ENCODE measurements around the gene WWP2.
"Not testable (repeated sequence)": the region's sequence is repeated elsewhere in the genome, so short reads cannot be mapped to it uniquely, and the experiment has no call there.

The WWP2 gene

GRCh38 chr16:69931631-69932030 lies 169.5 kb downstream of the WWP2 start:
- no peak for DNase-seq

DNA sequence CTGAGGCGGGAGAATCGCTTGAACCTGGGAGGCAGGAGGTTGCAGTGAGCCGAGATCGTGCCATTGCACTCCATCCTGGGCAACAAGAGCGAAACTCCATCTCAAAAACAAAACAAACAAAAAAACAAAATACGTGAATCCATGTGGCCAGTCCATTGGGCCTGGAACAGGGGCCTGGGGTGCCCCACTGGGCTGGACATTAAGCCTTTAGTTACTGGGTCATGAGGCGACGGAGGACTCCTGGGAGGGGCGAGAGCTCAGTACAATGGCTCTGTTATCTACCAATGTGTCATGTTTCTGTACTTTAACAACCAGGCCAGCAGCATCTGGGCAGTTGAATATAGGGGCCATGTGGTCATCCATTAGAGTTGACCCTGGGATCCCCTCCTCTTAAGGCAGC lies 170.1 kb downstream of the WWP2 start:
- DNase-seq: no peak

DNA sequence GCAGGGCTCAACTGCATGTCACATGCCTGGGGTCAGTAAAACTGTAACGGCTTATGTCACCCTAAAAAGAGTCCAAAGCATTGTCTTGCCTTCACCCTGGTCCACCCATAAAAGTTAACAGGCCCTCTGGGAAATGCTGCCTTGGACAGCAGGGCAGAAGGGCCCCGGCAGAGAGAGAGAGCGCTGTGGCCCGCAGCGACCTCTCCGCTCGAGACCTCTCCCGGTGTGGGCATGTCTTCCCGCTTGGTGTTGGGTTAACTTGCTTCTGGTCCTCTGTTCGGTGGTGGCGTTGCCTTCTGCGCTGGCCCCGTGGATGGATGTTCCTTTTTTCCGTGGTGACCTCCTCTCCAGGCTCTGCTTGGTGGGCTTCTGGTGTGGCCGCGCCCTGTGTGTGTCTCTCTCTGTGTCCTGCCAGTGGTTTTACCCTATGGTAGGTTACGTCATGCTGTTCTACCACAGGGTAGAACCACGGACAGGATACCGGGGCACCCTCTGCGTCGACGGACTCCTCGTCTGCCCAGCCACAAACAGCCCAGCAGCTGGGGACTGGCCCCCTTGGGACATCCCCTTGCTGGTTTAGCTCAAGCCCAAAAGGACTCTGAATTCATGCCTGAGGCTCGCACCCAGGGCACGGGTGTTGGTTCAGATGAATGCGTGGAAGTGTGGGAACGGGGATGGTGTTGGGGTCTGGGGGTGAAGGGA lies 170.7 kb downstream of the WWP2 start:
- DNase-seq: no peak

DNA sequence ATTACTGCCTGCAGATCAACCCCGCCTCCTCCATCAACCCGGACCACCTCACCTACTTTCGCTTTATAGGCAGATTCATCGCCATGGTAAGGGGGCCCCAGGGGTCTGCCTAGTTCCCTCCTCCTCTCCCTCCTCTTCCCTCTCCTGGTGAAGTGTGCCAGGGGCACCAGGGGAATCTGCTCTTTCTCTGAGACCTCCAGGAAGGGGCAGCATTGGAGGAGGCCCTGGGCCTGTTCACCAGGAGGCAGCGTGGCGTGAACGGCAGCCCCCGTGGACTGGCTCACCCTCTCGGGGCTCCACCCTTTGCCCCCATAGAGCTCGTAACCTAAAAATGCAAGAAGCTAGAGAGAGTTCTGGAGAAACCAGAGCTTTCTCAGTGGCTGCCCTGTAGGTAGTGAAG lies 171.9 kb downstream of the WWP2 start:
- DNase-seq: peak; percentile 21

DNA sequence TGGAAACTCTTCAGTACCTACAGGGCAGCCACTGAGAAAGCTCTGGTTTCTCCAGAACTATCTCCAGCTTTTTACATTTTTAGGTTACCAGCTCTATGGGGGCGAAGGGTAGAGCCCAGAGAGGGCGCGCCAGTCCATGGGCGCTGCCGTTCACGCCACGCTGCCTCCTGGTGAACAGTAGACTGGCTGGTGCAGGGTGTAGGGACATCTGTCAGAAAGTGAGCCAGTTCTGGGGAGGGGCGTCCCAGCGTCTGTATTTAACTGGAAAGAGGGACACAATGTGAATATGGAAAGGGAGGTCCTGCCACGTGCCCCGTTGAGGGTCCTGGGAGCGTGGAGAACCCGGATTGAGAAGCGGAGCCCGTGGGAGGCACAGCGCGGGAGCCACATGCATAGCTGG lies 172.6 kb downstream of the WWP2 start:
- no peak for DNase-seq

DNA sequence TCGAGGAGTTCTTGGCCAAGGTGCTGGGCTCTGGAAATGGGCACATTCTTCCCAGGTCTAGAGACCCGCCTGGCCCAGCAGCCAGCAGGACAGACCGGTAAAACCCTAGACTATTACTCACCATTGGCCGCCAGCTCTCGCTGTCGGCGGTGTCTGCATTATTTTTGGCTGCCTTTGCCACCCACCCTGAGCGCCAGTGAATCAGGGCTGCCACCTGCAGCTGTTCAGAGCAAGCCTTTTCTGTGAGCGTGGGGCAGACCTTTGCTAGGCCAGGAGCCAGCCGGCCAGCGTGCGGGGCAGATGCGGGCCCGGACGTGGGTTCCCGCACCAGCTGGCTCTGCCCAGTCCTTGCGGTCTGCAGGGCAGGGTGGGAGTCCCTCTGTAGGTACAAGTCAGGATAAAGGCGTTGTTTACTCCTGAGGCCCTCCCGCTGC lies 173.2 kb downstream of the WWP2 start:
- DNase-seq: no peak

GRCh38 chr16:69935740-69936139 lies 173.6 kb downstream of the WWP2 start:
- DNase-seq: no peak

- DNase-seq: no peak
Observed at GRCh38 chr16:69936252-69936651, 174.1 kb downstream of the WWP2 start.

DNA sequence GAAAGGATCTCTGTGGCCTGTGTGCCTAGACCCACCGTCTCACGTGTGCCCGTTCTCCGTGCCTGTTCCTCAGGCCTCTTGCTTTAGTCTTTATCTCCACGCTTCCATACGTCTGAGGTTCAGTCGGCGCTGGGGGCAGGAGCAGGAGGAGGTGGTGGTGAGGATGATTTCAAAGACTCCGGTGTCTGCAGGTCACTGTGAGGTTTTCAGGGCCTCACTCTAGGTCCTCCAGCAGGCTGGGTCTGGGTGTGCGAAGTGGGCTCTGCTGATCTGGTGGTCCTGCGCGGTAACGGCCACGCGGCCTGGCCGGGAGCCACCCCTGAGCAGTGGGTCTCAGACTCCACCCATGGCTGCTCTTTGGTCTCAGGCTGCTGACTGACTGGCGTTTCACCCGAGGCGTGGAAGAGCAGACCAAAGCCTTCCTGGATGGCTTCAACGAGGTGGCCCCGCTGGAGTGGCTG lies 174.6 kb downstream of the WWP2 start:
- no peak for DNase-seq

GRCh38 chr16:69937465-69937951 lies 175.4 kb downstream of the WWP2 start:
- no peak for DNase-seq

- DNase-seq: no peak
Observed at GRCh38 chr16:69938981-69939820, 177.1 kb downstream of the WWP2 start.

- no peak for DNase-seq
Observed at GRCh38 chr16:69939821-69940585, 177.9 kb downstream of the WWP2 start.

- DNase-seq: no peak
Observed at GRCh38 chr16:69940676-69941075, 178.5 kb downstream of the WWP2 start.

GRCh38 chr16:69941251-69942098 lies 179.3 kb downstream of the WWP2 start:
- DNase-seq: no peak

DNA sequence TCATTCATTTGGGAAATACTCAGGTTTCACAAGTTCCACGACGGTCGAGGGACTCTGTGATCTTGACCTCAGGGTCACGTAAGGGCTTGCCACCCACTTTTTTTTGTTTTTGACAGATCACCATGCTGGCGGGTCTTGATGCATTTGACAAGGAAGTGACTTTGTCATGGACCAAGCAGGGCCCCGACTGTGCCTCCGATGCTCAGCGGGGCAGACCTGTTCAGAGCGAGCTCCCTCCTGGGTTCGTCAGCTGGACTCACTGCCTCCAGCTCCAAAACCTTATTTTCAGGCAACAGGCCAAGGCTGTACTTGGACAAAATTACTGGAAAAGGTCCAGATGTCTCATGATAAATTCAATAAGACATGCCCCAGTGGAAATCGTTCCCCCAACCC lies 180.0 kb downstream of the WWP2 start:
- DNase-seq: no peak

DNA sequence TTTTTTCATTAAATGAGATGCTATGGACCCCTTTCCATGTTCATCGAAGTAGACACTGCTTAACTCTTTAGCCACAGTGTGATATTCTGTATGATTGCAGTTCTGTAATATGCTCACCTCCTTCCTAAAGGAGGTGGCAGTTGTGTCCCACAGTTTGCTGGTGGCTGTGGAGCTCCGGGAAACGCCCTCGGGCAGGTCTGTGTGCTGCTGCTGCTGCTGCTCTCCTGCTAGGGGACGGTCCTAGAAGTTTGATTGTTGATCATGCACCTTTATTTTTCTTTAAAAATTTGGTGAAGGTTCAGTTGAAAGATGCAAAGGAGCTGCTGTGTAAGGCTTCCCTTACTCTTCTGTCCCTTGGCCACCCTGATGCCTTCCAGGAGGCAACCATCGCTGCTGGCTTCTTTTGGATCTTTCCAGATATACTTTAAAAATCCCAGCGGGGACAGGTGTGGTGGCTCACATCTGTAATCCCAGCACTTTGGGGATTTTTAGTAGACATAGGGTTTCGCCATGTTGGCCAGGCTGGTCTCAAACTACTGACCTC lies 180.6 kb downstream of the WWP2 start:
- DNase-seq: no peak

- not testable (repeated sequence) for DNase-seq
Observed at GRCh38 chr16:69943241-69944036, 181.3 kb downstream of the WWP2 start.

DNA sequence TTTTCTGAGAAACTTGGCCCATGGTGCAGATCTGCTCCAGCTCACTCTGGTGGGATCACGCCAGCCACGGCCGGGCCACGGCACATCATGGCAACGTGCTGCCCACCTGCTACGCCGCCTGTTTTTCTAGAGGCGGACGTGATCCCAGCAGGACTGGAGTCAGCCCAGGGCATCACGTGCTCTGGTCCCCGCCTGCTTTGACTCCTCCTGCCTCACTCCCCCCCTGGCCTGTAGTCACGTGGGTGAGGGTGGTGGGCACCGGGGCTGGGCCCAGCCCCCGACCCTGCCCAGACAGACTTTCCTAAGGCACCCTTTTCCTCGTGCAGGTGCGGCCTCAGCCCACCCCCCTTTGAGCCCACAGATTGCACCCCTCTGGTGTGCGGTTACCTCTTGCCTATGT lies 188.3 kb downstream of the WWP2 start:
- not testable (repeated sequence) for DNase-seq

DNA sequence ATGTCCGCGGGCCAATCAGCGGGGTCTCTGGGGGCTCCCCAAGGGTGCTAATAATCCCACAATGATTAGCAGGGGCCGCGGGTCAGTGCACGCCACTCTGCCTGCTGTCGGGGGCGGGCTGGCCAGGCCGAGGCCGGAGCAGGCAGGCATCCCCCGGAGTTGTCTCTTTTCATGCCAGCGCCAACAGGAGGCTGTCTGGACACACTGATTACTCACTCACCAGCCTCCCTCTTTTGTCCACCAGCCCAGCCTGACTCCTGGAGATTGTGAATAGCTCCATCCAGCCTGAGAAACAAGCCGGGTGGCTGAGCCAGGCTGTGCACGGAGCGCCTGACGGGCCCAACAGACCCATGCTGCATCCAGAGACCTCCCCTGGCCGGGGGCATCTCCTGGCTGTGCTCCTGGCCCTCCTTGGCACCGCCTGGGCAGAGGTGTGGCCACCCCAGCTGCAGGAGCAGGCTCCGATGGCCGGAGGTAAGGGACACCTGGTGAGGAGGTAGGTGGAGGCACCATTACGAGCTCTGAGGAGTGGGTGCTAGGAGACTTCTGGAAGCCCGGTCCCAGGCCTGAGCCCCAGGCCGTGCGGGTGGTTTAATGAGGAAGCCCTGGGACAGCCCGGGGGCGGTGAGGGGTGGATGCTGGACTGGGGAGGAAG lies 189.0 kb downstream of the WWP2 start, which contains the start of gene CLEC18A:
TSS of gene CLEC18A (plus strand) at position 318 of the 655 bp plus-strand sequence. CDS start at position 351, 33 bp downstream.
- DNase-seq: not testable (repeated sequence)

DNA sequence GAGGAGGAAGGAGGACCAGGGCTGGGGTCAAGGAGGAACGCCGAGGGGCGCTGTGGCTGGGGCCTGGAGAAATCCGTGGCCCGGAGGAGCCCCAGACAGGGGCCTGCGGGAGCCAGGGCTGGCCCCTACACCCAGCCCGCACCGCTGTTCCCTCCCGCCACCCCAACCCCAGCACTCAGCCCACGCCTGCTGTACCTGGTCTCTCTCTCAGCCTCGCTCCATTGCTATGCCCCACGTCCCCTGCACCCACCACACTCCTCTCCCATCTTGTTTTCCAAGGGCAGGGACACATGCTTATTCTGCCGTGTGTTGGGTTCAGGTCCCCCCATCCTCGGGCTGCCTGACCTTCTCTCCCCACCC lies 189.5 kb downstream of the WWP2 start:
- DNase-seq: not testable (repeated sequence)
